NT2/D1 (cell line): ENCODE results near the gene MGST3.

Experiments
- SUZ12 ChIP-seq: IDR thresholded peaks from 2 replicates; pipeline ENCODE4 v1.6.1; 2011; ENCODE audit not compliant: insufficient read length, insufficient read depth; ENCODE audit errors: extremely low read depth
- YY1 ChIP-seq: IDR thresholded peaks from 2 replicates; pipeline ENCODE4 v1.6.1; 2011; ENCODE audit not compliant: insufficient read length, insufficient read depth
- ZNF274 ChIP-seq: IDR thresholded peaks from 2 replicates; pipeline ENCODE4 v1.6.1; 2011; ENCODE audit warnings: mild to moderate bottlenecking, low read depth, low read length

- TF ChIP-seq ZNF274 (no peak), YY1 (no peak), SUZ12 (no peak)
These were observed 35.3 kb downstream of the MGST3 start for GRCh38 chr1:165666152-165666825.
